H1 (cell line): ENCODE data around the gene MRFAP1L1. TPM values are rescaled to one million over a fixed set of nuclear protein-coding genes. Genes with fewer than 3 reads are reported as not detected.

Experiments
- CTCF ChIA-PET: fragments of 300-600 bp; sonication (Branson Sonifier 250); formaldehyde crosslinking; loops from one replicate; lab custom pipeline; 2021; ENCODE audit not compliant: partially characterized antibody; lab: Charles Lee
- POLR2A ChIA-PET: fragments of 300-600 bp; sonication (Branson Sonifier 250); formaldehyde crosslinking; loops from one replicate; lab custom pipeline; 2021; ENCODE audit warnings: inconsistent platforms; ENCODE audit not compliant: partially characterized antibody; lab: Charles Lee
- DNase-seq, 2 experiments: peaks; one replicate each; pipeline versions ENCODE4 v3.0.0 to v3.0.0-alpha.2; 2010 to 2022; ENCODE audit warnings: low spot score in 2 of 2, low read depth in 1 of 2, mixed read lengths in 1 of 2
- FAIRE-seq: peaks from 2 replicates; lab custom pipeline; 2011; peaks lifted over from hg19 to GRCh38; lab: Jason Lieb, UNC
- H2AFZ ChIP-seq: 2 replicates; pipeline ENCODE4 v1.8.1; 2012; ENCODE audit warnings: low read length, inconsistent platforms
- H2AK5ac ChIP-seq: 2 replicates; pipeline ENCODE4 v1.6.1; 2013; ENCODE audit warnings: low read depth, low read length
- H2BK120ac ChIP-seq: replicated peaks from 2 replicates; pipeline ENCODE3; 2013; ENCODE audit warnings: low read depth, low read length, inconsistent platforms
- H2BK12ac ChIP-seq: 2 replicates; pipeline ENCODE4 v1.6.1; 2013; ENCODE audit warnings: low read depth, low read length
- H2BK15ac ChIP-seq: 2 replicates; pipeline ENCODE4 v1.6.1; 2013; ENCODE audit warnings: low read length
- H2BK20ac ChIP-seq: 2 replicates; pipeline ENCODE4 v1.6.1; 2013; ENCODE audit warnings: low read length
- H2BK5ac ChIP-seq: 2 replicates; pipeline ENCODE4 v1.6.1; 2013; ENCODE audit warnings: low read depth, low read length
- H3K14ac ChIP-seq: 2 replicates; pipeline ENCODE4 v1.6.1; 2013; ENCODE audit warnings: inconsistent platforms; ENCODE audit not compliant: insufficient read length
- H3K18ac ChIP-seq: 2 replicates; pipeline ENCODE4 v1.6.1; 2013; ENCODE audit warnings: low read length; ENCODE audit errors: extremely low read depth
- H3K23ac ChIP-seq: 2 replicates; pipeline ENCODE4 v1.6.1; 2013; ENCODE audit warnings: inconsistent platforms; ENCODE audit not compliant: insufficient read length
- H3K23me2 ChIP-seq: 2 replicates; pipeline ENCODE4 v1.6.1; 2013; ENCODE audit warnings: low read depth, low read length
- H3K27ac ChIP-seq: 2 replicates; pipeline ENCODE4 v1.6.1; 2011; ENCODE audit warnings: low read depth, low read length, inconsistent platforms
- H3K27me3 ChIP-seq, 4 experiments: replicated peaks in 1 of 4; 1 replicate in 1 of 4; 2 replicates in 3 of 4; pipeline versions ENCODE4 v1.6.1 to v1.8.1; 2011 to 2013; ENCODE audit warnings: low read length in 3 of 4, mild to moderate bottlenecking in 3 of 4, inconsistent platforms in 2 of 4, mixed read lengths in 2 of 4, moderate library complexity in 1 of 4; ENCODE audit not compliant: control insufficient read depth in 3 of 4, insufficient read depth in 3 of 4; ENCODE audit errors: extremely low read depth in 1 of 4
- H3K36me3 ChIP-seq, 4 experiments: 2 replicates each; pipeline versions ENCODE4 v1.6.1 to v1.8.1; 2011 to 2013; ENCODE audit warnings: mild to moderate bottlenecking in 4 of 4, low read length in 3 of 4, moderate library complexity in 2 of 4, control low read depth in 1 of 4, inconsistent platforms in 1 of 4; ENCODE audit not compliant: insufficient read depth in 4 of 4, control insufficient read depth in 2 of 4
- H3K4ac ChIP-seq: replicated peaks from 2 replicates; pipeline ENCODE3; 2013; ENCODE audit warnings: low read length, low read depth, mixed read lengths, inconsistent platforms; ENCODE audit not compliant: insufficient read length
- H3K4me1 ChIP-seq, 4 experiments: replicated peaks in 1 of 4; 1 replicate in 1 of 4; 2 replicates in 3 of 4; pipeline versions ENCODE4 v1.6.1 to v1.8.1; 2011 to 2013; ENCODE audit warnings: low read length in 3 of 4, inconsistent platforms in 2 of 4, mixed read lengths in 1 of 4; ENCODE audit not compliant: insufficient read depth in 4 of 4, control insufficient read depth in 3 of 4
- H3K4me2 ChIP-seq, 2 experiments: 2 replicates each; pipeline versions ENCODE4 v1.6.1 to v1.8.1; 2011 to 2013; ENCODE audit warnings: low read depth in 2 of 2, low read length in 2 of 2, control low read depth in 1 of 2, inconsistent platforms in 1 of 2, mild to moderate bottlenecking in 1 of 2; ENCODE audit not compliant: insufficient read depth in 1 of 2
- H3K4me3 ChIP-seq, 4 experiments: fragments of 200-600, 300-600 bp in 1 of 4; sonication (generic), shearing (Covaris generic), sonication (Bioruptor Twin) in 1 of 4; 2 replicates each; pipeline versions ENCODE4 v1.5.1 to v1.8.1; 2011 to 2016; ENCODE audit warnings: low read length in 4 of 4, low read depth in 3 of 4, control low read depth in 2 of 4, inconsistent platforms in 2 of 4, mild to moderate bottlenecking in 2 of 4, mixed read lengths in 1 of 4, moderate library complexity in 1 of 4; ENCODE audit not compliant: insufficient read depth in 2 of 4; ENCODE audit errors: extremely low read depth in 1 of 4
- H3K56ac ChIP-seq: replicated peaks from 2 replicates; pipeline ENCODE3; 2013; ENCODE audit warnings: low read depth, mild to moderate bottlenecking, mixed read lengths, low read length, inconsistent platforms; ENCODE audit not compliant: insufficient read length
- H3K79me1 ChIP-seq: 2 replicates; pipeline ENCODE4 v1.6.1; 2013; ENCODE audit warnings: low read depth, low read length, control low read depth
- H3K79me2 ChIP-seq, 2 experiments: 2 replicates each; pipeline versions ENCODE4 v1.6.1 to v1.8.1; 2012 to 2013; ENCODE audit warnings: low read length in 2 of 2, mild to moderate bottlenecking in 2 of 2, inconsistent platforms in 1 of 2; ENCODE audit not compliant: insufficient read depth in 2 of 2, control insufficient read depth in 1 of 2
- H3K9ac ChIP-seq, 4 experiments: replicated peaks in 1 of 4; 1 replicate in 1 of 4; 2 replicates in 3 of 4; pipeline versions ENCODE4 v1.6.1 to v1.8.1; 2011 to 2013; ENCODE audit warnings: low read depth in 3 of 4, low read length in 3 of 4, control low read depth in 2 of 4, mild to moderate bottlenecking in 2 of 4, moderate library complexity in 2 of 4, inconsistent platforms in 1 of 4; ENCODE audit errors: extremely low read depth in 1 of 4
- H3K9me3 ChIP-seq, 2 experiments: 2 replicates each; pipeline versions ENCODE4 v1.6.1 to v1.8.1; 2012 to 2013; ENCODE audit warnings: mild to moderate bottlenecking in 2 of 2, moderate library complexity in 2 of 2, control low read depth in 1 of 2, inconsistent platforms in 1 of 2, low read depth in 1 of 2, low read length in 1 of 2, mixed read lengths in 1 of 2; ENCODE audit not compliant: insufficient read depth in 2 of 2
- H4K20me1 ChIP-seq, 2 experiments: replicated peaks in 1 of 2; 2 replicates each; pipeline versions ENCODE3 to v1.8.1; 2011 to 2013; ENCODE audit warnings: inconsistent platforms in 2 of 2, low read length in 2 of 2, mild to moderate bottlenecking in 1 of 2; ENCODE audit not compliant: insufficient read depth in 2 of 2, control insufficient read depth in 1 of 2
- H4K5ac ChIP-seq: 2 replicates; pipeline ENCODE4 v1.6.1; 2013; ENCODE audit warnings: low read length, low read depth, mixed read lengths, inconsistent platforms; ENCODE audit not compliant: insufficient read length
- H4K8ac ChIP-seq: 2 replicates; pipeline ENCODE4 v1.8.0; 2013; ENCODE audit warnings: mild to moderate bottlenecking, moderate library complexity, low read length, inconsistent platforms; ENCODE audit not compliant: insufficient read depth; ENCODE audit errors: extremely low read depth
- H4K91ac ChIP-seq: replicated peaks from 2 replicates; pipeline ENCODE3; 2013; ENCODE audit warnings: low read length, mixed read lengths, inconsistent platforms; ENCODE audit not compliant: insufficient read length
- BCL11A ChIP-seq, 2 experiments: IDR thresholded peaks; one replicate each; pipeline ENCODE4 v1.6.1; 2011; ENCODE audit warnings: low read depth in 2 of 2, low read length in 2 of 2, mild to moderate bottlenecking in 2 of 2
- BRCA1 ChIP-seq: IDR thresholded peaks from 2 replicates; pipeline ENCODE4 v1.6.1; 2012; ENCODE audit warnings: low read depth, low read length, improper control_type of control experiment
- SIRT6 ChIP-seq: IDR thresholded peaks from one replicate; pipeline ENCODE4 v1.7.1; 2012; ENCODE audit warnings: low read length, inconsistent platforms
- SUZ12 ChIP-seq: fragments of 200-600 bp; sonication (generic); IDR thresholded peaks from 2 replicates; pipeline ENCODE4 v1.6.1; 2012; ENCODE audit warnings: mild to moderate bottlenecking, inconsistent platforms, low read length, moderate library complexity, mixed read lengths
- WGBS, 2 experiments: shearing (Covaris generic) in 1 of 2; methylation state at CpG; one replicate each; pipeline versions ENCODE4 v1.1.6 to v1.1.7; 2013 to 2015; ENCODE audit warnings: low lambda C conversion rate in 2 of 2, mixed read lengths in 2 of 2, inconsistent platforms in 1 of 2, low coverage in 1 of 2, missing lambda C conversion rate in 1 of 2; ENCODE audit not compliant: insufficient replicate concordance in 2 of 2, insufficient coverage in 1 of 2, insufficient read length in 1 of 2; ENCODE audit errors: extremely low coverage in 1 of 2, missing lambda C conversion rate in 1 of 2; 5-methylcytosine and 5-hydroxymethylcytosine counted together
- polyA plus RNA-seq, 7 experiments: library from polyadenylated mRNA; depleted of rRNA in 3 of 7; stranded (reverse) in 5 of 7; unstranded in 2 of 7; fragments of >200 nt in 5 of 7; fragments of 200-250 nt in 2 of 7; gene quantifications; 1 replicate in 5 of 7; 2 replicates in 1 of 7; 4 replicates in 1 of 7; pipeline versions ENCODE4 v1.2.1 to v1.2.3, GENCODE V29; 2011 to 2013; ENCODE audit warnings: missing spikeins in 2 of 7, mixed read lengths in 2 of 7
- total RNA-seq: library from RNA; stranded (reverse); fragmentation: NEBNext Ultra II Directional; extraction: Animal tissue kit (Norgen Biotek cat#: 25700); gene quantifications from 2 replicates; pipeline ENCODE4 v1.2.1, GENCODE V29; 2021

The MRFAP1L1 gene
- total and polyA plus RNA-seq, 2 of the 8 experiments (the other 6 are each of a cell fraction or from before 2014, with no cell fraction given): 26.8 to 54.3 TPM

- no peak for TF ChIP-seq SUZ12
- no peak for TF ChIP-seq BRCA1
- TF ChIP-seq SIRT6: no peak
- no peak for TF ChIP-seq BCL11A (IDR thresholded peaks at IDR 0.05; ENCODE audit: low read depth in 2 of 2, low read length in 2 of 2)
- no peaks in the 10 kb centered on the region for H3K36me3 ChIP-seq
- no peak overlapping the region for H3K4ac ChIP-seq
- H3K18ac ChIP-seq: no peak overlapping the region
- no peak overlapping the region for H2BK12ac ChIP-seq
- H3K4me1 ChIP-seq: peaks cover 0 to 6% (median 0%) of the 10 kb centered on the region in 4 experiments; a peak in 2 of 7 replicates
- peaks cover 0 to 2% of the 10 kb centered on the region in 2 experiments; a peak in 2 of 4 replicates for H3K9me3 ChIP-seq
- DNase-seq (no peak), FAIRE-seq (no peak)
- POLR2A ChIA-PET: interaction anchor here (0.7 kb wide), 1 partner anchor 259 kb away, joined by 3 read pairs; no protein-coding TSS in a partner anchor
- no peak overlapping the region for H3K56ac ChIP-seq
- no peak overlapping the region for H3K4me2 ChIP-seq
- H2BK120ac ChIP-seq: no peak overlapping the region
- H3K4me3 ChIP-seq: no peak overlapping the region
- CTCF ChIA-PET: interaction anchor here (0.7 kb wide), 1 partner anchor 10 kb away, joined by 3 read pairs; no protein-coding TSS in a partner anchor
- no peaks in the 10 kb centered on the region for H3K79me1 ChIP-seq
- H2BK20ac ChIP-seq: no peak overlapping the region
- H3K9ac ChIP-seq: no peak overlapping the region
- no peaks in the 10 kb centered on the region for H3K79me2 ChIP-seq
- no peak overlapping the region for H3K27ac ChIP-seq
- no peaks in the 10 kb centered on the region for H4K20me1 ChIP-seq
- no peak overlapping the region for H2BK15ac ChIP-seq
- H4K91ac ChIP-seq: no peak overlapping the region
- no peak overlapping the region for H3K14ac ChIP-seq
- H4K5ac ChIP-seq: no peak overlapping the region
- H4K8ac ChIP-seq: no peak overlapping the region
- H2AK5ac ChIP-seq: no peak overlapping the region
- no peaks in the 10 kb centered on the region for H3K27me3 ChIP-seq
- 75% methylated on average over 18 of the region's 18 CpGs; no CpG with 5 or more reads in 1 of the 2 experiments for WGBS, 2 experiments
- no peak overlapping the region for H2BK5ac ChIP-seq
- no peak overlapping the region for H2AFZ ChIP-seq
- no peak overlapping the region for H3K23ac ChIP-seq
- H3K23me2 ChIP-seq: no peaks in the 10 kb centered on the region
Observed at GRCh38 chr4:6751611-6752485, 42.2 kb upstream of the MRFAP1L1 start.
